Measurements from ENCODE around the gene TBCK.

DNA sequence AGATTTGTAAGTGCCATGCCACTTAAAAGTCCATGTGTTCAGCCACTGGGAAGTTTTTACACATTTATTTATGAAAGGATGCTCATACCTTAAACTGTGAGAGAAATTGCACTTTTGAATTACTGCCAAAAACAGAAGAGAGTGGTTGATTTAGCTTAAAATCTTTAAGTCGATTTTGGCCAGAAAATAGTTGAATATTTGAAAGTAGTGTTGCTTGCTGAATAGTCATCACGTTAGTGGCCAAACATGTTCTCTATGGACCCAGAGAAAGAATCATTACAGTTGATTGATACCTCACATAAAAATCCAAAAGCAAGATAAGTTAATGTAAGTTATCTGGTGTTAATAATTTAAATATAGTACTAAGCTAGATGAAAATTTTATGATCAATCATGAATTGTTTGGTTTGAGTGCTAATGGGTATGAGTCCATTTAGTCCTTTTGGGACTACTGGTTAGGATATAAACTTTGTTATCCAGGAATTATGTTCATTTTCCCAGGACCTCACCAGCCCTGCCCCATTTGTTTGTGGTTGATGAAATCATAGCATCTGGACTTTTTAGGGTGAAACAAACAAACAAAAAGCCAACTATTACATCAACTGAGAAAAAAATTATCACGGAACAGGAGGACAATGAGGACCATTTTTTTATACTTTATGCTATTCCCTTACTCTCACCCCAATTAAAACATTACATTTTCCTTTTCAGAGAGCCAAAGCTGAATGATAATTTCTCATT is 46.2 kb upstream of the TBCK start:
- TF ChIP-seq POLR2A (IDR thresholded peaks at IDR 0.05), result no peak
- TF ChIP-seq, protein P1, sequence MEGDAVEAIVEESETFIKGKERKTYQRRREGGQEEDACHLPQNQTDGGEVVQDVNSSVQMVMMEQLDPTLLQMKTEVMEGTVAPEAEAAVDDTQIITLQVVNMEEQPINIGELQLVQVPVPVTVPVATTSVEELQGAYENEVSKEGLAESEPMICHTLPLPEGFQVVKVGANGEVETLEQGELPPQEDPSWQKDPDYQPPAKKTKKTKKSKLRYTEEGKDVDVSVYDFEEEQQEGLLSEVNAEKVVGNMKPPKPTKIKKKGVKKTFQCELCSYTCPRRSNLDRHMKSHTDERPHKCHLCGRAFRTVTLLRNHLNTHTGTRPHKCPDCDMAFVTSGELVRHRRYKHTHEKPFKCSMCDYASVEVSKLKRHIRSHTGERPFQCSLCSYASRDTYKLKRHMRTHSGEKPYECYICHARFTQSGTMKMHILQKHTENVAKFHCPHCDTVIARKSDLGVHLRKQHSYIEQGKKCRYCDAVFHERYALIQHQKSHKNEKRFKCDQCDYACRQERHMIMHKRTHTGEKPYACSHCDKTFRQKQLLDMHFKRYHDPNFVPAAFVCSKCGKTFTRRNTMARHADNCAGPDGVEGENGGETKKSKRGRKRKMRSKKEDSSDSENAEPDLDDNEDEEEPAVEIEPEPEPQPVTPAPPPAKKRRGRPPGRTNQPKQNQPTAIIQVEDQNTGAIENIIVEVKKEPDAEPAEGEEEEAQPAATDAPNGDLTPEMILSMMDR (IDR thresholded peaks at IDR 0.05), result no peak
